T-helper 1 cell (primary cell): ENCODE data around the gene OPCML.

Experiments used
- DNase-seq, 5 donors: peaks; one replicate each; pipeline ENCODE4 v3.0.0-alpha.2; 2012 to 2020

The OPCML gene

DNA sequence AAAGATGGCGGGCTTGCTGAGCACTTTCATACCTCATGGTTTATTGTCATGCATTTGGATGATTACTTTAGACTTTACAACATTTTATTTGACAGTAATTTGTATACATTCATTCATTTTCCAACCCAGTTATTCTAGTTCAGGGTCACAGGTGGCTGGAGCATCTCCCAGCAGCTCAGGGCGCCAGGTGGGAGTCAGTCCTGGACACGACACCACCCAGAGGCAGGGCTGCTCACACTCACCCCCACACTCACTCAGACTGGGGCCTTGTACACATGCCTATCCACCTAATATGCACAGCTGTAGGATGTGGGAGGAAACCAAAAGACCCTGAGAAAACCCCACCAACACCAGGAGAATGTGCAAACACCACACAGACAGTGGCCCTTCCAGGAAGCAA is 123.9 kb downstream of the OPCML start:
- DNase-seq = no peak

DNA sequence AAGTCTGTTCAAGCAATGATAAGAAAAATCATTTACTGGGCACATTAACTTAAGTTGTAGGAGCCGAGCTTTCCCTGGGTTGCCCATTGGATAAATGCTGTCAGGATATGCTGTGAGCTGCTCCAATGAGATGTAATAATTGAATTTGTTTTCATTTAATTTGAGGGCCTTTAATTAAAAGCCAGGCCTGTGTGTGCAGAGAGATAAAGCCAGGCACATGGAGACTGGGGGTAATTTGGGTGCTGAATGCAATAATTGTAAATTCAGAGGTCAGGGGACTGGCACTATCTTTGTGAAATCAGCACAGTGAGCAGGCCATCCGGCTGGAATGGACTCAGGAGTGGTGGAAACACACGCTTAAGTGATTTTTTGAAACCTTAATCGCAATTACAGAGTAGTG is 125.8 kb downstream of the OPCML start:
- no peak for DNase-seq

DNA sequence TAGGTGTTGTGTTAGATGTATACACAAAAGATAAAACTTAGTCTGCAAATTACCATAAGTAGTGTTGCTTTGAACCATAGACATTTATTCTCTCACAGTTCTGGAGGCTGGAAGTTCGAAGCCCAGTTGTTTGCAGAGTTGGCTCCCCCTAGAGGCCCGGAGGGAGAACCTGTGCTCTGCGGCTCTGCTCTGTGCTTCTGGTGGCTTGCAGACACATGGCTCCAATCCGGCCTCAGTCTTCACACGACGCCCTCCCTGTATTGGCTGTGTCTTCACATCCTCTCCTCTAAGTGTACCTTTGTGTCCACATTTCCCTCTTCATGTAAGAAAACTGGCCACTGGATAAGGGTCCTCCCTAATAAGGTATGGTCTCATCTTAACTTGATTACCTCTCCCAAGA is 128.4 kb downstream of the OPCML start:
- no peak for DNase-seq

DNA sequence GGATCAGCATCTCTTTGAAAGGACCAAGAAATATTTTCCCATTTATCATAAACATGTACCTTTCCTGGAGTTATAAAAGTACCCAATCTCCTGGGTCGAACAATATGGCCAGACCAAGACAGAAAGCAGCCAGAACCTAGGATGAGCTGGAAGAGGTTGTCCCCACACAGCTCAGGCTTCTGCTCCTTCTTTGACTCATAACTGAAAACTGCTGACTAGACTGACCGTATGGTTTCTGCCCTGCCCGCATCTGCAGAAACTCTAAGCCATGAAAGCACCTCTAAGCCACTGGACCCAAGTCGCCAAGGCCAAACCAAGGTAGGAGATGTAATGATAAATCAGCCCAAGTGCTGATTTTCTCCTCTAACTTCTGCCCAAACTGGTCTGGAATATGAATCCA is 129.8 kb downstream of the OPCML start:
- no peak for DNase-seq

DNA sequence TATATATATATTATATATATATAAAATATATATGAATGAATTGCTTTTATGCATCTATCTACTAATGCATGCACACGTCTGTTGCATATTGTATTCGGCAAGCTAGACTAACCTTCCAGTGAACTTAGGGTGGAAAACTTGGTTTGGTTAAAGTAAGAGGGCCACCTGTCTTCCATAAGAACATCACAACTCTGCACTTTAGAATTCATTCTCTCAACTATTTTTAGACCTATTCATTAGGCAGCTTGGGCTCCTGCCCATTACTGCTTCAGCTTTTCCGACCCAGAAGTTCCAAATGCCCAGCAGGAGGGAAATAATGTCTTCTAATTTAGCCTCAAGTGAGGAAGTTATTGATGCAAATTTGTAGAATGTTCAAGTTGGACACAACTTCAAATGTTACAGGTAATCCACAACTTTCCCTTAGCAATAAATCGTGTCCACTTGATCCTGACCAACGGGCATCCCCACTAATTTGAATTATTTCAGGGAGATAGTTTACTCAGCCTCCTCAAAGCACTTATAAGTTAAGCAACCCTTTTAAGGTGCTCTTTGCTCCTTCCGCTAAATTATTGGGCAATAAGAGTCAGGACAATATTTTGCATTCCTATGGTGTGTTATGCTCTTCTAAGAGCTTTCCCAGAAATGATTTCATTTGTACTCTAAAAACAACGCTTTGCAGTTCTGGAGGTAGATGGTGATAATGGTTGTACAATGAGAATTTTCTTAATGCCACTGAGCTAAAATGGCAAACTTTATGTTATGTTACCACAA is 132.3 kb downstream of the OPCML start:
- no peak for DNase-seq

DNA sequence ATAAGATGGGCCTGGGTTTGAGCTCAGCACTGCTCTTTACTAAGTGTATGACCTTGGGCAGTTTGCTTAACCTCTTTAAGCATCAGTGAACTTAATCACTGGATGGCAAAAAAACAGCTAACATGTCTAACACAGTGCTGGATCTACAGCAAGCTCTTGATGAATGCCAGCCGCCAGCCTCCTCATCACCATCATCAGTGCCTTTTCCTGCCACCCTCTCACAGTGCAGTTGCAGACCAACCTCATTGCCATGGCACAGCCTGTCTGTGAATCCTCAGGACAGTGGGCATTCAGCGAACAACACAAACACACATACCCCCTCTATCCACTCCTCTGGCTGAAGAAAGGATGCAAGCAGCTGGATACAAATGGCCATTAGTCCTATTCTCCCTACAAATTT is 133.0 kb downstream of the OPCML start:
- DNase-seq = no peak

DNA sequence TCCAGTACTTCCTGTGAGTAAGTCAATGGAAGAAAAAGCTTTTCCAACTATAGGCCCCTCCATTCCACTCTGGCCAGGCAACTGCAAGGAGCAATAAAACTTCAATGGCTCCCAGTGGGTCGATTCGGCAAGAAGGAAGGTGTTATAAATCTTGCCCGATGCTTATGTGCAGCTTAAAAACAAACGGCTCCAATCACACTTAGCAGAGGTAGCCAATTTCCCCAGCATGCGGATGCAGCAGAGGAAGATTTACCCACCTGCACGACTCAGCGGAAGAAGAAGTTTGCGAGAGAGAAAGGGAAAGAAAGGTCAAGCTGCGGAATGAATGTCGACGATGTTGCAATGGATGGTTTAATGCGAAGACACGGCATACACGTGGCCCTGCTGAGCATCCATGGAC is 141.5 kb downstream of the OPCML start:
- no peak for DNase-seq

DNA sequence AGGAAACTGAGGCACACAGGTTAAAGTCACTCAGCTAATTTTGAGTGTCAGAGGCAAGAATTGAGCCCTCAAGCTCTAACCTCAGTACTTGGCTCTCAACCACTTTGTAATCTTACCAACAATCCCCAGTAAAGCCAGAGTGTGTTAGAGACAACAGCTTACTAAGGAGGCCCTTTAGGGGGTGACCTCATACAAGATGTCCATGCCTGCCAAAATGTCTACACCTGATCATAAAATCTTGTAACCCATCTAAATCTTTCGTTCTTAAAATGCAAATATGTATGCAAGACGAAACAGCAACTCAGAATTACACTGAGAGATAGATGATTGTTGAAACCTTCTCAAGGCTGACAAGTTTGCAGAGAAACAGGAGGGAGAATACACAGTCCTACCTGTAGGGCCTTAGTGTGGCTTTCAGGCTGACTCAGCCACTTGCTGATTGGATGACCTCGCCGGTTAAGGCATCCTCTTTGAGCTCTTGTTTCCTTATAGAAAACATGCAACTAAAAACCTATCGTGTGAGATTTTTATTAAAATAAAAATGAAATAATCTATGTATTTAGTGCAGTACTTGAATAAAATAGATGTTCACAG is 143.2 kb downstream of the OPCML start:
- no peak for DNase-seq

DNA sequence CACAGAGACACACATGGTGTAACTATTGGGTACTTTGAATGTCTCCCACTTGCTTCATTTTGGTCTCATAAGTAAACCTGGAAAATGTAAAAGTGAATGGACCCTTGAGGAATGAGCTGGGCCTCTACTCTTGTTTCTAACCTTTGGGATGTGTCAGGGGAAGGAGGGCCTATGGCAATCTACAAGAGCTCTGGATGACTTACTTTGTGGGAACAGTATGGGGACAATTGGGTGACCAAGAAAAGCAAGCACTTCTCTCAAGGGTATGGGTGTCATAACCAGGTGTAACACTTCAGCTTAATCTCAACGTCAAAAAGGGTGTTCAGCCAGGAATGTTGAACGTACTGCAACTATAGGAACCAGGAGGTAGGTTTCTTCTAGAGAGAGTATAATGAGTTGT is 144.0 kb downstream of the OPCML start:
- DNase-seq = no peak

DNA sequence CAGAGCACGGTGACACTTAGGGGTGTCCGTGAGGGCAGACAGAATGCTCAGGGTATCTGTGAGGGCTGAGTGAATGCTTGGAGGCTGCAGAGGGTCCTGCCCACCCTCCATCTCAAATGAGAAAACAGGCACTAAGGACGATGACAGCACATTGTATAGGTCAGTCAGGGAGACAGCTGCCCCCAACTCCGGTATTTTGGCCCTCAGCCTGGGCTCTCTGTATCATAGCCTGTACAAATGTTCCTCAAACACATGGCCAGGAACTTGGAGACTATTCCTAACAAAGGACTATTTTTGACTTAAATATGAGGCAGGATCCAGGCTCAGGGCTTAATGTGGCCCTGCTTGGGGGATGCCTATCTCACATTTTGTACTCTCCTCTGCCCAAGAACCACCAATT is 145.4 kb downstream of the OPCML start:
- DNase-seq = no peak

DNA sequence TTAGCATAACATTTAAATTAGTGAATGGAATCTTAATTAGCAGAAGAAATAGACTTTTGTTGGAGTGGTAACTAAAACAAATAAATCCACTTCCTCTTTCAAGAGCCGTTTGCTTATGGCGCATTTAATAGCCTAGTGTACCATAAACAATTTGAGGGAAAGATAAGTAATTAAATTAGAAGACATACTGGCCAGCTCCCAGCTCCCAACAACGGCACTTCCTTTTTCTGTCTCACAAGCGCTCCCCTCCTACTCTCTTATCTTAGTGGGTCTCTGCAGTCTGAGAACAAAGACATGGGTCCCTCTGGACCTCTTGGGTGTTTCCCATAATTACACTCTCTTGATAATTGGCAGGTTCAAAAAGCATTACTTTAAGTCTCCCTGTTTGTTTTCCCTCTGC is 146.0 kb downstream of the OPCML start:
- no peak for DNase-seq

DNA sequence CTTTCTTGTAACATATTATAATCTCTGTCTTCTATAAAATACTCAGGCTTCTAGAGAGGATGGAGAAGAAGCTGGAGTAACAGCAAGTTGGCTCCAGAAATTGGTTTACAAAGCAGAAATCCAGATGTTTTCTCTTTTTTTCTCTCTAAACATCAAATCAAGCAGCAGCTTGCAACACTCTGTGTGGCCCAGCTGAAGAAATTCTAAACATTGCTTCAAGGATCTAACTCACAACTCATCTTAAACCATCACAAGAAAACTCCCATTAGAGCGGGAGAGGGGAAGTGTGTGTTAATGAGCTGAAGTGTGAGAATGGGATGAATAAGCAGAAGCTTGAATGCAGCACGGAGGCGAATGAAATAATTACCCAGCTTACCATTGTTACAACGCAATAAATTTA is 146.5 kb downstream of the OPCML start:
- no peak for DNase-seq

DNA sequence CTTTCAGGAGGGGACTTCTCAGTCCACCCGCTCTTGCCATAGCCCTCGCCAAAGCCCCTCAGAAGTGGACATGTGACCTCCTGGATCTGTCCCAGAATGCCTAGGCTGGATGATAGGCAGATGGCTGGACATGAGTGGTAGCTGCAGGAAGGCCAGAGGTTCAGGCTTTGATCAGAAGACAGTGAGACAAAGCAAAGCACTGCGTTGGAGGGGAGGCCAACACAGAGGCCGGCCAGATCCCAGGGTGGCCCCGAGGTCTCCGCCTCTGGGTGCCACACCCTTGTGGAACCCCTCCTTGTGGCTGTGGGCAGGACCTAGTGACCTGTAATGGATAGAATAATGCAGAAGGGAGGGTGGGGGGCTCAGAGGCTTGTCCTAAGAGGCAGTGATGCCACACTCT is 147.6 kb downstream of the OPCML start:
- no peak for DNase-seq

DNA sequence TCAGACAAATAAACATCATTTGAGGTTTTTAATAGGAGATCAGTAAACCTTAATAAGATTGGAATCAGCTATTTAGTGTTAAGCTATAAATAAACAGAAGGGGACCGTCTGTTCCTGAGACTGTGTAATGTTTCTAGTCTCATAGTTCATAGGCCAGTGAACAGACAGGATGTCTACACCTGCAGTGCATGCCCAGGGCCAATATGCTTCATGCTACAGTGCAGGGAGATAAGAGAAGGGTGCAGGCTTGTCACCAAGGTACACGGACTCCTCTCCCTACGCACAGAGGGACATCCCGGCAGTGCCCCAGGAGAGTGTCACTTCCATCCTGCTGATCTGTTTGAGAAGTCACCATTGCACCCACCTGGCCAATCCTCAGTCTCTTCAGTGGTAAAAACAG is 148.6 kb downstream of the OPCML start:
- DNase-seq = no peak

DNA sequence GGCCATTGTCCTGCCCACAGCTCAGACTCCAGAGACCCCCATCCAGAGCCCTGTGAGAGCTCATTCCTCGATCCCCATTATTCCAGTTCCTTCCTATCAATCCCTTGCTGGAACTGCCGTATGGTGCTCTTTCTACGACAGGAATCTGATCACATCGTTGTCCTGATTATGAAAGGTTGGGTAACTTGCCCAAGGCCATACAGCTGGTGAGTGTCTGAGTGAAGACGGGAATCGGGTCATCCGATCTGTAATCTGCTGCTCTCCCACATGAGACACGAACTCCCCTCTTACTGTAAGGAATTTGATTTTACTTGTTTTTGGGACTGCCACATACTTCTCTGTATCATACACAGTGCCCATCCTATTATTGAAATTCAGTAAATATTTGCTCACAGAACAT is 149.1 kb downstream of the OPCML start:
- DNase-seq = no peak

DNA sequence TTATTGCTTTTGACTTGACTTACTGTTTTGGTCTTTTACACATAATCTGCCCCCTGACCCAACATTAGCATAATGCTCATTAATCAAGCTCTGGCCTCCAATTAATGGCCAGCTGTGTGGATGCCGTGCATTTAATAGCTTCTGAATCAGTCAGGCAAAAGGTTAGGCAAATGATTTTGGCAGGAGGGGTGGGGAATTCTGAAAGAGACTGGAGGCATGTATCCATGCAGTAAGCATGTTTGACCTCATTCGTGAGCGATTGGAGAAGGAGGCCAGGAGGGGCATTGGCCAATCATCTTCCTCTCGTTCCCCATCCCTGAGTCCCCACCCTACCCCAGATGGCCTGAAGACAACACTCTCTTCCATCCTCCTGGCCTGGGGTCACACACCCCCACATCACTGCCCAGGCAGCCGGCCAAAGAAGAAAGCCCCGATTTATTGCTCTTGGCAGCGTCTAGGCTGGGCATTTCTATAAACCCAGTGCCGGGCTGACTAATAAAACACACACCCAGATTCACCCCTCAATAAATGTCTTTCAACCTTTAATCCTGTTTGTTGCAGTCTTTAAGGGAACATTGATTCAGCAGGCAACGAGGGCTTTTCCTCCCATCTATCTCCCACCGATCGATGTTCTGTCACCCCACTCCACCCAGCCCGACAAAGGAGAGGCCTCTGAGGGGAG is 150.0 kb downstream of the OPCML start:
- DNase-seq = no peak

DNA sequence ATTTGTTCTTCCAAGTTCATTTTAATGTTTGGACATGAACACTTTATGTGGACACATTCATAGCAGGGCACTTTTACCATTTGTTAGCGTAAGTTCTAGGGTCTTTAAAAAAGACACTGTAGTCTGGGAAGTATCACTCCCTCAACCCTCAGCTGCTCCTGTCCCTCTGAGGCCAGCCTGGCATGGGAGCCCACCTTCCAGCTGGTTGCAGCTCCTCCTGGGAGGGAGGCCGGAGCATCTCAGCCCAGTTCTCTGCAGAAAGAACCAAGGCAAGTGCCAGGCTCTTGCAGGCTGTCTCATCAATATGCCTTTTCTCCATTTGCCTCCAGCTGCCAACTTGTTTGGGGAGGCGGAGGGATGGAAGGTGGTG is 150.6 kb downstream of the OPCML start:
- no peak for DNase-seq

DNA sequence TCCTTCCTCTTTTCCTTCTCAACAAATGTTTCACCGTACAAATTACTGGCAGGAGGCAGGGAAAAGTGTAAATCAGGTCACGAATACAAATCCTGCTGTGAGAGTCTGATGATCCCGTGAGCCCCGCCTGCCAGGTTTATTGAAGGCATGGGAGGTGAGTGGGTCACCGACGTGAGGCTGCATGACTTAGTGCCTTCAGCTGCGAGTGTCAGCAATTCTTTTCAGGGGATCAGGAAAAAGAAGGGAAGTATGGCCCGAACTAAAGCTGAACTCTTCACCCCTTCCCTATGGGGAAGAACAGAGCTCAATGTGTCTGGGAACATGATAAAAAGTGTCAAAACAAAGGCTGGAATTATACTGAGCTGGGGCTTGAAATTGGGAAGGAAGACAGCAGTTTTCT is 166.2 kb downstream of the OPCML start:
- no peak for DNase-seq

DNA sequence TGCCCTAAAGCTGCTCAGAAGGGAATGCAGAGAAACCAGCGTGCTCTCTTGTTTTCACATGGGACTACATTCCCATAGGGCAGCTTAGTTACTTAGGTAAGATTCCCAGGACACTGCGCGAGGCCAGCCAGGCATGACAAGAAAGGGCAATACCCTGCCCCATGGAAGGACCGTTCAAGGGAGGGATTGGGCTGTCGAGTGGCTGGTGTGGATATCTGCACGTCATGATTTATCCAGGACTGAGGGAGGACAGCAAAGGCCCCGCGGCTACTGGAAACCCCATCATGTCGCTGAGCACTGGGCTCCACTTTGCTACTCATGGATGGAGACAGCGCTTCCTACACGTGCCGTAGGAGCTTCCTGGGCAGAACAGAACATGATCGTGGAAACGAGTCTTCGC is 169.4 kb downstream of the OPCML start:
- DNase-seq = no peak

DNA sequence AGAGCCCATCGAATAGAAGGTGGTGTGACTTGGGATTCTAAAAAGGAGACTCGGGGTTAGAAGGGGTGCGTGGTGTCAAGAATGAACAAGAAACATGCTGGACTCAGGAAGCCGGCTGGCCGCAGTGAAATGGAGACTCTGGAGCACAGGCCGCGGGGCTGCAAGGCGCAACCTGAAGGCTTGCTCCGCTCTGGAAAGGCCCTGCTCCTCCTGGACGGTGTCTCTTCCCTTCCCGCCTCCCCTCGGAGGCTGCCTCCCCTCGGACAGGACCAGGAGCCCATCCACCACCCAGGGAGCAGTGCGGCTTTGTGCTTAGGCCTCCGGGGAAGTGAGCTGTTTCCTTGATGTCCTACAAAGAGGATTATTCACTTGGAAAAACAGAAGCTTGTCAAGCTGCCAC is 170.1 kb downstream of the OPCML start:
- no peak for DNase-seq

DNA sequence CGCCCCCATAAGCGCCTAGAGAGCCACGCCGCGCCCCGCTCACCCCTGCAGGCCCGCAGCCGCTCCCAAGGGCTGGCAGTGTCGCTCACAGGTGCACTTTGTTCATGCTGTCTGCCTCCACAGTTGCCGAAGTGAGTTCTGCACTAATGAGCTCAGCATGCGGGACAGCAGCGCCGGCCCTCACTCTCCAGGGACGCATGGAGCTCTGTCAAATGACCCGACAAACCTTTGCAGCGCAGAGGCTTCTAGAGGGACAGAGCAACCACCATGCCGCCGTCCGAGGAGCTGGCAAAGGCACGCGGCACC is 170.7 kb downstream of the OPCML start:
- DNase-seq = no peak

DNA sequence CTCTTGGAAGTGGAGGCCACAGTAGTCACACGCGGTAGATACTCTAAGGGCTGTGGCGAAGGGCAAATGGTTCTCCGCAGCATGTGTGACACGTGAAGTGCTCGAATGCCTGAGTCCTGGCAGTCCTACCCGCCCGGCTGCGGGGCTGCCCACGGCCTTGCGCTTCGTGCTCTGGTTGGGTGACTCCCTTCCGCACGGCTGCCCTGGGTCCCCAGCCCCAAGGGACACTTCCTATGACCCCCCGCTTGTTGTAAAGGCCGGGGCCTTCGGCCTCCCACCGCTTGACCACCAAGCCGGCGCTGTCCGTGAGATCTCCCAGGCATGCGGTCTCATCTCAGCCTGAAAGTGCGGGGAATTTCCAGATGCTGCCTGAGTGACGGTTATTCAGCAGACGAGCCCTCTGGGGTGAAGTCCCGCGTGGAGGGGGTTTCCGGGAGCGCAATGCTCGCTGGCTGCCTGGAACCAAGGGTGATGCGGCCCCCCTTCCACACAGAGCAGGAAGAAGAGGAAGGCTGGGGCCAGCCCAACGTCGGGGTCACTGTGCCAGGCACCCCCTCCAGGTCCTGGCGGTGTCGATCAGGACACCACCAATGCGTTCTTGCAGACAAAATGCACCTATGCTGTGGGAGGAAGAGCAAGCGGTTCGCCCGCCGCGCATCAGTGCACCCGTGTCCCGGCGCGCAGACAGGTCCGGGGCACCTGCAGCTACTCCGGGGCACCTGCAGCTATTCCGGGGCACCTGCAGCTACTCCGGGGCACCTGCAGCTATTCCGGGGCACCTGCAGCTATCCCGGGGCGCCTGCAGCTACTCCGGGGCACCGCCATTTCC is 171.2 kb downstream of the OPCML start:
- no peak for DNase-seq

DNA sequence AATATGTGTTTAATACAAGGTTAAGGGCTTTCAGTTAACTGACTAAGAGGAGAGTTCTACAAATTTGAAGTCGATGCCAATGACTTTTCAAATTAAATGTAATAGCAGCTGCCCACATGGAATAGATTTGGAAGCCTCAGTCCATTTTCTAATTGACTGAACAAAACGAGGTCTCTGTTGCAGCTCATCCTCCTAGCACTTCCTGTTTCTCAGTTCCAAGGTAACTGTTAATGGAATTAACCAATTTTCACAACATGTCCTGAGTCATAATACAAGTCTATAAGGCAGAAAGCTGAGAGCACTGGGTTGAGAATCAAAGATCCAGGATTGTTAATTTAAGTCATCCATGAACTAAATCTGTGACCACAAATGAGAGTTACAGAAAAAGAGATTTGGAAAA is 177.2 kb downstream of the OPCML start:
- DNase-seq = no peak

DNA sequence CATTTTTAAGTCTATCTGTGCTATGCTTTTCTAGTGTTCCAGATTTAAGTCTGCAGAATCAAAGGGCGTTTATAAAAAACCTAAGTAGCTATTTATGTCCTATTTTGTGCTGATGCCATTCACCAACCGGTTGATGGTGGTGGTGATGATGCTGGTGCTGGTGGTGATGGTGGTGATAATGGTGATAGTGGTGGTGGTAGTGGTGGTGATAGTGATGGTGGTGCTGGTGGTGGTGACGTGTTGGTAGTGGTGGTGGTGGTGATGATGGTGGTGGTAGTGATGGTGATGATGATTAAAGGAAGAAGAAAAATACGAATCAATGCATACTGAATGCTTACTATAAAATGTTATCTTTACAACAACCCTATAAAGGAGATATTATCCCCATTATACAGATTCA is 178.2 kb downstream of the OPCML start:
- no peak for DNase-seq
